Sigmoid colon (tissue), 7 donors: ENCODE results near the gene SLC51A. TPM values are rescaled to one million over a fixed set of nuclear protein-coding genes. Genes with fewer than 3 reads are reported as not detected.

Experiments used
- DNase-seq: peaks from one replicate; pipeline ENCODE4 v3.0.0-alpha.2; 2019
- H3K27ac ChIP-seq, 4 donors: fragments of 200-600 bp; sonication (generic); one replicate each; pipeline ENCODE4 v1.5.1; 2016 to 2019; ENCODE audit warnings: mild to moderate bottlenecking in 1 of 4
- H3K27me3 ChIP-seq, 3 donors: fragments of 200-600 bp; sonication (generic); one replicate each; pipeline ENCODE4 v1.5.1; 2019; ENCODE audit warnings: mild to moderate bottlenecking in 1 of 3
- H3K36me3 ChIP-seq, 4 donors: fragments of 200-600 bp; sonication (generic); one replicate each; pipeline ENCODE4 v1.5.1; 2016 to 2019
- H3K4me1 ChIP-seq, 4 donors: fragments of 200-600 bp; sonication (generic); one replicate each; pipeline ENCODE4 v1.5.1; 2017 to 2019
- H3K4me3 ChIP-seq, 4 donors: fragments of 200-600 bp; sonication (generic); one replicate each; pipeline ENCODE4 v1.5.1; 2017 to 2019; ENCODE audit warnings: mild to moderate bottlenecking in 2 of 4, moderate library complexity in 1 of 4
- H3K9me3 ChIP-seq, 4 donors: fragments of 200-600 bp in 3 of 4; sonication (generic) in 3 of 4; one replicate each; pipeline versions ENCODE4 v1.5.1 to v1.6.1; 2013 to 2019
- EP300 ChIP-seq, 4 donors: sonication (generic); formaldehyde crosslinking; IDR thresholded peaks; one replicate each; pipeline ENCODE4 v1.6.1; 2017; ENCODE audit warnings: antibody characterized with exemption in 4 of 4
- POLR2A ChIP-seq, 2 donors: fragments of 450-650 bp; IDR thresholded peaks; one replicate each; pipeline ENCODE4 v1.6.1; 2016; ENCODE audit warnings: antibody characterized with exemption in 2 of 2, mild to moderate bottlenecking in 2 of 2, moderate library complexity in 2 of 2
- POLR2AphosphoS5 ChIP-seq, 4 donors: sonication (generic); formaldehyde crosslinking; IDR thresholded peaks; one replicate each; pipeline ENCODE4 v1.6.1; 2017; ENCODE audit warnings: antibody characterized with exemption in 4 of 4
- WGBS, 2 donors: extraction: QIAGEN DNeasy Blood & Tissue Kit; methylation state at CpG; one replicate each; pipeline ENCODE4 v1.1.7; 2013; 5-methylcytosine and 5-hydroxymethylcytosine counted together
- intact Hi-C: fragments of 100-400 bp; cut with DNase I; formaldehyde crosslinking; loops from one replicate; pipeline ENCODE4 v1.15.1; 2023
- polyA plus RNA-seq, 3 donors: library from polyadenylated mRNA; stranded (reverse); fragments of 200-250 nt; gene quantifications; one replicate each; pipeline ENCODE4 v1.2.3, GENCODE V29; 2013
- total RNA-seq, 4 donors: library from RNA; depleted of rRNA; stranded (reverse); fragments of >200 nt; gene quantifications; one replicate each; pipeline ENCODE4 v1.1.0, GENCODE V29; 2016
- TF ChIP-seq, protein P1 (sequence below), 4 experiments: fragments of 450-650 bp in 3 of 4; fragments of 200-600 bp in 1 of 4; IDR thresholded peaks; one replicate each; pipeline ENCODE4 v1.5.1; 2016 to 2019; ENCODE audit warnings: antibody characterized with exemption in 4 of 4, mild to moderate bottlenecking in 3 of 4, moderate library complexity in 2 of 4
- donor health status: healthy with polysubstance abuse.
- donor health status: Bipolar disorder and iron deficiency.
- donor health status: healthy.

SLC51A gene
- total and polyA plus RNA-seq, 7 donors, result 7.8 to 22.7 (median 11.1) TPM; not detected in 4

DNA sequence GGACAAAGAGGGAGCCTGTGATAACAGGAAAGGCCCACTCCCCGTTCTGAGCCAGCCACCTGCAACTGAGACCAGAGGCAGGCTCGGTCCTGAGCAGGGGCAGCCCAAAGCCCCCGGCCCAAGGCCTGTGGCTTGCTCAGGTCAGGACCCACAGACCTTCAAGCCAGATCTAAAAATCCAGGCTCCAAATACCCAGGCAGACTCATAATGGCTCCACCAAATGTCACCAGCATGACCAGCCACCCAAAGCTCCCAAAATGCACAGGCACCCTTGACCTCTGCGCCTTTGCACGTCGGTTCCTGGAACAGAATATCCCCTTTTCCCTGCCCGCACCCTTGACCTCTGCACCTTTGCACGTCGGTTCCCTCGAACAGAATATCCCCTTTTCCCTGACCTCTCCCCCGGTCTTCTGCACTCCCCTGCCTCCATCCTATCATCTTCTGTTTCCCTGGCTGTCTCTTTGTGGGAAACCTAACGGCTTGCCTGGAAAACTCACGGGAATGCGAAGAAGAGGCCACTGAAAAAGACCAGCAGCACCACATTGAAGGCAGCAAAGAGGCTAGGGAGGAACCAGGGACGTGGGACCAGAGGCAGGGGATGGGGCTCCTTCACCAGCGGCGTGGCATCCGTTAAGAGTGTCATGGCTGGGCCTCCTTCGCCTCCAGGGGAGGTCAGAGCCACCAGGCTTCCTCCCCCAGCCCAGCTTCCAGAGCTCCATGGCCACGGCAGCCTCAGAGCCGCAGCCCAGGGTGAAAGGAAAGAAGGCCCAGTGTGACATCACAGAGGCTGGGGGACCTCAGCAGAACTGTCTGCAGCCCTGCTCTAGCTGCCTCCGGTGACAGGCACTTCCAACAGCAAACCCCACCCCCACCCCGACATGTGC lies 5.4 kb upstream of the SLC51A start, which contains the start of gene ZDHHC19:
TSS of gene ZDHHC19 (minus strand) at position 728 of the 884 bp plus-strand sequence. CDS start at position 643, 85 bp downstream.
- 74 to 80% methylated on average over 23 of the region's 23 CpGs for WGBS, 2 donors
- no peak for DNase-seq
- TF ChIP-seq, protein P1, sequence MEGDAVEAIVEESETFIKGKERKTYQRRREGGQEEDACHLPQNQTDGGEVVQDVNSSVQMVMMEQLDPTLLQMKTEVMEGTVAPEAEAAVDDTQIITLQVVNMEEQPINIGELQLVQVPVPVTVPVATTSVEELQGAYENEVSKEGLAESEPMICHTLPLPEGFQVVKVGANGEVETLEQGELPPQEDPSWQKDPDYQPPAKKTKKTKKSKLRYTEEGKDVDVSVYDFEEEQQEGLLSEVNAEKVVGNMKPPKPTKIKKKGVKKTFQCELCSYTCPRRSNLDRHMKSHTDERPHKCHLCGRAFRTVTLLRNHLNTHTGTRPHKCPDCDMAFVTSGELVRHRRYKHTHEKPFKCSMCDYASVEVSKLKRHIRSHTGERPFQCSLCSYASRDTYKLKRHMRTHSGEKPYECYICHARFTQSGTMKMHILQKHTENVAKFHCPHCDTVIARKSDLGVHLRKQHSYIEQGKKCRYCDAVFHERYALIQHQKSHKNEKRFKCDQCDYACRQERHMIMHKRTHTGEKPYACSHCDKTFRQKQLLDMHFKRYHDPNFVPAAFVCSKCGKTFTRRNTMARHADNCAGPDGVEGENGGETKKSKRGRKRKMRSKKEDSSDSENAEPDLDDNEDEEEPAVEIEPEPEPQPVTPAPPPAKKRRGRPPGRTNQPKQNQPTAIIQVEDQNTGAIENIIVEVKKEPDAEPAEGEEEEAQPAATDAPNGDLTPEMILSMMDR (IDR thresholded peaks at IDR 0.05), result no peak
- TF ChIP-seq EP300 (IDR thresholded peaks at IDR 0.05) (no peak), POLR2A (IDR thresholded peaks at IDR 0.05) (no peak), POLR2AphosphoS5 (IDR thresholded peaks at IDR 0.05) (no peak)

DNA sequence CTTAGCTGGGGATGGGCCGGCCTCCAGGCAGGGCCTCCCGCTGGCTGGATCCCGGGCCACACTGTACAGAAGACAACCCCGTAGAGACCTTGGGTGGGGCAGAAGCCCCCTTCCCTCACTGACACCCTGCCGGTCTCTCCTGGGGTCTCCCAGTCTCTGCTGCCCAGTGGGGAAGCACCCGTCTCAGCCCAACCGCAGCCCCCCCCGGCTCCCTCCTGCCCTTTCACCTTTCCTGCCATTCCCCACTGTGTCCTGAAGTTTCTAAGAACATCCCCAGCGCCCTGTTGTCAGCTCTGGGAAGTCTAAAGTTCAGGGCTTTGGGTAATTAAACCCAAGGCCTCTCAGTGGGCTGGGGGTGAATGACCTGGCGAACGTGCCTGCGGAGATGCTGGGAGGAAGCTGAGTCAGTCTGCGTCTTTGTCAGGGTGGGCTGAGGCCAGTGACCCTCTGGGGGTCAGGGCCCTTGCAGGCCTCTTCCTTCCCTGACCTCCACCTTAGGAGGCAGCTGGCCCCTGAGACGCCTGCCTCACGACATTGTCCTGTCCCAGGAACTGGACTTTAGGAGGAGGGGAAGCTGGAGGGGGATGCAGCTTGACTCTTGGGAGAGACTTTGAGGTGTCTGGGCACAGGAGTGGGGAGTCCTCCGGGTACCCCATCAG lies 1.4 kb upstream of the SLC51A start:
- 61 to 81% methylated on average over 16 of the region's 16 CpGs for WGBS, 2 donors
- no peaks in the 10 kb centered on the region for H3K9me3 ChIP-seq
- DNase-seq, result no peak
- H3K27ac ChIP-seq, result no peak overlapping the region
- no peak overlapping the region for H3K4me3 ChIP-seq
- no peaks in the 10 kb centered on the region for H3K36me3 ChIP-seq
- TF ChIP-seq POLR2AphosphoS5 (IDR thresholded peaks at IDR 0.05) (no peak), EP300 (IDR thresholded peaks at IDR 0.05) (no peak), POLR2A (IDR thresholded peaks at IDR 0.05) (no peak)
- TF ChIP-seq, protein P1 (IDR thresholded peaks at IDR 0.05), result no peak
- intact Hi-C loops, result no loop called here
- H3K4me1 ChIP-seq, result peaks cover 0 to 12% (median 7%) of the 10 kb centered on the region in 4 donors
- H3K27me3 ChIP-seq, result peaks cover 0 to 6% (median 0%) of the 10 kb centered on the region in 3 donors

More for the DNA sequence above, 5.4 kb upstream of the SLC51A start, which contains the start of gene ZDHHC19:
- intact Hi-C loops, result no loop called here
- no peaks in the 10 kb centered on the region for H3K36me3 ChIP-seq
- peaks cover 0 to 14% (median 6%) of the 10 kb centered on the region in 3 donors for H3K27me3 ChIP-seq
- H3K27ac ChIP-seq, result no peak within 1 kb of the TSS
- no peak within 1 kb of the TSS for H3K4me3 ChIP-seq
- no peaks in the 10 kb centered on the region for H3K9me3 ChIP-seq
- peaks cover 0 to 10% (median 6%) of the 10 kb centered on the region in 4 donors for H3K4me1 ChIP-seq

DNA sequence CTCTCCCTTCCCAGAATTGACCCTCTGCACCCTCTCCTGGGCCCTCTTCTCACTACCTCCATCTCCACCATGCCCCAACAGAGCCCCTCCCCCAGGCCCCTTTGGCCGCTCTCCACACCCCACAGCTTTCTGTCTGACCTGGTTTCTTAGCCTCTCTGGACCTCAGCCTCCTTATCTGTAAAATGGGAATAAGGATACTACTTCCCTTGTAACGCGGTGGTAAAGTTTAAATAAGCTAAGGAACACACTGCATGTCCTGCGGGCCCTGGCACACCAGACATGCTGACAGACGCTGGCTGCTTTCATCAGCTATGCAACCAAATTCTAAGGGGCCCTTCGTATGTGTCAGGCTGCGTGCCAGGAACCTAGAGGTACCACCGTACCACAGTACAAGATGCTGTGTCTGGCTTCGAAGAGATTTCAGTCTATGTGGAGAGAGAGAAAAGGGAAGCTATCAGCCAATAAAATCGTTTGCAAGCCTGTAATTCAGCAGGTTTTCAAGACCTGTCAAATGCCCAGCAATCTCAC lies 777 bp upstream of the SLC51A start:
- Histone ChIP-seq H3K27me3 (peaks cover 0 to 6% (median 0%) of the 10 kb centered on the region in 3 donors), H3K4me3 (no peak overlapping the region), H3K4me1 (peaks cover 0 to 12% (median 8%) of the 10 kb centered on the region in 4 donors), H3K9me3 (no peaks in the 10 kb centered on the region), H3K36me3 (no peaks in the 10 kb centered on the region), H3K27ac (no peak overlapping the region)
- no peak for TF ChIP-seq POLR2A (IDR thresholded peaks at IDR 0.05)
- TF ChIP-seq, protein P1 (IDR thresholded peaks at IDR 0.05), result no peak
- TF ChIP-seq POLR2AphosphoS5 (IDR thresholded peaks at IDR 0.05), result no peak
- TF ChIP-seq EP300 (IDR thresholded peaks at IDR 0.05), result no peak
- intact Hi-C loops, result no loop called here
- 67 to 78% methylated on average over 10 of the region's 10 CpGs for WGBS, 2 donors
- no peak for DNase-seq

DNA sequence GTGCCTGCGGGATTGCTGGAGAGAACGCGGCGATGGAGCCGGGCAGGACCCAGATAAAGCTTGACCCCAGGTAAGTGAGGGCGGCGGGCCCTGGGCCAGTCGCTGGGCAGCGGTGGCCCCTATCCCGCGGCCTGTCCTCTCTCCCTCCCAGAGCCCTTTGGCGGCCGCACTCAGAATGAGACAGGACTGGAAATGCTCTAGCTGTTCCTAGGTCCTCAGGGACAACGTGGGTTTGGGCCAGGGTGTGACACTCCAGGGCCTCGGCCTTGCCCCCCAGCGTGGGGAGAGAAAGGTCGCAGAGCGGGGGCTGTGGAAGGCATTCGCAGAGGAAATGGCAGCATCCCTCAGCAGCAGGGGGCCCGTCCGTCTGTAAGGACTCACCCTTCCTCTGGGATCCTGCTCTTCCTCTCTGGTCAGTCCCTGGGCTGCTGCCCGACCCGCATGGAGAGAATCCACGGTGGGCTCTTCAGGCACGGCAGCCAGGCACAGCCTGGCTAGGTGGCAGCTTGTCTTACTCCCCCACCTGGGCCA lies 412 bp downstream of the SLC51A start:
- H3K27me3 ChIP-seq, result peaks cover 0 to 6% (median 0%) of the 10 kb centered on the region in 3 donors
- H3K9me3 ChIP-seq, result no peaks in the 10 kb centered on the region
- TF ChIP-seq POLR2AphosphoS5 (IDR thresholded peaks at IDR 0.05) (no peak), EP300 (IDR thresholded peaks at IDR 0.05) (no peak), POLR2A (IDR thresholded peaks at IDR 0.05) (no peak)
- TF ChIP-seq, protein P1 (IDR thresholded peaks at IDR 0.05), result no peak
- intact Hi-C loops, result no loop called here
- peaks cover 0 to 12% (median 8%) of the 10 kb centered on the region in 4 donors for H3K4me1 ChIP-seq
- WGBS, 2 donors, result 27 to 57% methylated on average over 25 of the region's 25 CpGs
- H3K4me3 ChIP-seq, result no peak overlapping the region
- H3K27ac ChIP-seq, result no peak overlapping the region
- no peaks in the 10 kb centered on the region for H3K36me3 ChIP-seq
- DNase-seq, result no peak
